HUDEP-2 (cell line): ENCODE results near the gene ASMT.
"Not testable (repeated sequence)": the region's sequence is repeated elsewhere in the genome, so short reads cannot be mapped to it uniquely, and the experiment has no call there.

Source experiments
- DNase-seq, 76 experiments: peaks; one replicate each; lab custom pipeline; 2025; ENCODE audit not compliant: unreplicated experiment in 76 of 76; lab: John Stamatoyannopoulos, UW

The ASMT gene, protein sequence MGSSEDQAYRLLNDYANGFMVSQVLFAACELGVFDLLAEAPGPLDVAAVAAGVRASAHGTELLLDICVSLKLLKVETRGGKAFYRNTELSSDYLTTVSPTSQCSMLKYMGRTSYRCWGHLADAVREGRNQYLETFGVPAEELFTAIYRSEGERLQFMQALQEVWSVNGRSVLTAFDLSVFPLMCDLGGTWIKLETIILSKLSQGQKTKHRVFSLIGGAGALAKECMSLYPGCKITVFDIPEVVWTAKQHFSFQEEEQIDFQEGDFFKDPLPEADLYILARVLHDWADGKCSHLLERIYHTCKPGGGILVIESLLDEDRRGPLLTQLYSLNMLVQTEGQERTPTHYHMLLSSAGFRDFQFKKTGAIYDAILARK

GRCh38 chrX:1614927-1615326 is at the start of gene ASMT:
TSS of gene ASMT (plus strand) at chrX:1615059. CDS start at chrX:1615200, 141 bp downstream.
- DNase-seq = no peak

GRCh38 chrX:1574181-1574580 is 40.7 kb upstream of the ASMT start:
- DNase-seq = not testable (repeated sequence)

- no peak for DNase-seq
These were observed 38.5 kb upstream of the ASMT start for GRCh38 chrX:1576201-1576992.

DNA sequence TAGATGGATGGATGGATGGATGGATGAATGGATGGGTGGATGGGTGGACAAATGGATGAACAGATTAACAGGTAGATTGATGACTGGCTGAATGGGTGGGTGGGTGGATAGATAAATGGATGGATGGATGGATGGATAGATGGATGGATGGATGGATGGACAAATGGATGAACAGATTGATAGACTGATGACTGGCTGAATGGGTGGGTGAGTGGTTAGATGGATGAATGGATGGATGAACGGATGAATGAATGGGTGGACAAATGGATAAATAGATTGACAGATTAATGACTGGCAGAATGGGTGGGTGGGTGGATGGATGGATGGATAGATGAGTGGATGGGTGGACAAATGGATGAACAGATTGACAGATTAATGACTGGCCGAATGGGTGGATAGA is 37.0 kb upstream of the ASMT start:
- DNase-seq = no peak

- DNase-seq = no peak
These were observed 36.2 kb upstream of the ASMT start for GRCh38 chrX:1578511-1579173.

DNA sequence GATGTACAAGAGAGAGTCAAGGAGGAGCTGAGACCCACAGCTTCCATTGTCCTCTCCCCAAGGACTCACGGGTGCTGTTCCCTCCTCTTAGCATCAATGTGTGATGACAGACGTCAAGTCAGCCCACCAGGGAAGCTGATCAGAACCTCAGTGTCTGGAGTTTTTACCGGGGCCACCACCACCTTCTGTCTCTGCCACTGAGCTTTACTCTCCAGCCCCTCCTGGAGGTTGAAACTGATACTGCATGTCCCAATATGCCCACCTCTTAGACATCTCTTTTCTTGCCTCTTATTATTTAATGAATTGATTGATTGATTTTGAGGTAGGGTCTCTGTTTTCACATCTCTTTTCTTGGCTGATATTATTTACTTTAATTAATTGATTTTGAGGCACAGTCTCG is 33.7 kb upstream of the ASMT start:
- peak in 70 of 76 experiments; percentile 2 to 87 (median 52) for DNase-seq

GRCh38 chrX:1582686-1583437 is 32.0 kb upstream of the ASMT start:
- DNase-seq = no peak

DNA sequence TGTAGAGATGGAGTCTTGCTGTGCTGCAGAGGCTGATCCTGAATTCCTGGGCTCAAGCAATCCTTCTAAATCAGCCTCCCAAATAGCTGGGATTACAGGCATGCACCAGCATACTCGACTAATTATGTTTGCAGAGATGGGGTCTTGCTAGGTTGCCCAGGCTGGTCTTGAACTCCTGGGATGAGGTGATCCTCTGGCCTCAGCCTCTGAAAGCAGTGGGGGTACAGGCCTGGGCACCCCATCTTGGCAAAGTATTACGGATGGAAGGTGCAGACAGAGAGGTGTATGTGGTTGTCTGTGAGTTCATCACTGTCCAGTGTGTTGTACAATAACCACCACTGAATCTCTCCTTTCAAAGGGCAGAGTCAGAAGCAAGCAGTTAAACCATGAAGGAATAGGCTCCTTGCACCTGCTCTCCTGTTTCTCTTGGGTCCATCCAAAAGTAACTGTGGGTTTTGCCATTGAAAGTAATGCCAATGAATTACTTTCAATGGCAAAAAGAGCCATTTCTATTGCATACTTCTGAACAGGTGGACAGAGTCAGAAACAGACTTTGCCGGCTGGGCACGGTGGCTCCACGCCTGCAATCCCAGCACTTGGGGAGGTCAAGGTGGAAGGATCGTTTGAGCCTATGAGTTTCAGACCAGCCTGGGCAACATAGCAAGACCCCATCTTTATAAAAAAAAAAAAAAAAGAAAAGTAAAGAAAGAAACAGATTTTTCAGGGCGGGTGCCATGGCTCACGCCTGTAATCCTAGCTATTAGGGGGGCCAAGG is 30.4 kb upstream of the ASMT start:
- no peak for DNase-seq

- no peak for DNase-seq
These were observed 27.7 kb upstream of the ASMT start for GRCh38 chrX:1587161-1587560.

DNA sequence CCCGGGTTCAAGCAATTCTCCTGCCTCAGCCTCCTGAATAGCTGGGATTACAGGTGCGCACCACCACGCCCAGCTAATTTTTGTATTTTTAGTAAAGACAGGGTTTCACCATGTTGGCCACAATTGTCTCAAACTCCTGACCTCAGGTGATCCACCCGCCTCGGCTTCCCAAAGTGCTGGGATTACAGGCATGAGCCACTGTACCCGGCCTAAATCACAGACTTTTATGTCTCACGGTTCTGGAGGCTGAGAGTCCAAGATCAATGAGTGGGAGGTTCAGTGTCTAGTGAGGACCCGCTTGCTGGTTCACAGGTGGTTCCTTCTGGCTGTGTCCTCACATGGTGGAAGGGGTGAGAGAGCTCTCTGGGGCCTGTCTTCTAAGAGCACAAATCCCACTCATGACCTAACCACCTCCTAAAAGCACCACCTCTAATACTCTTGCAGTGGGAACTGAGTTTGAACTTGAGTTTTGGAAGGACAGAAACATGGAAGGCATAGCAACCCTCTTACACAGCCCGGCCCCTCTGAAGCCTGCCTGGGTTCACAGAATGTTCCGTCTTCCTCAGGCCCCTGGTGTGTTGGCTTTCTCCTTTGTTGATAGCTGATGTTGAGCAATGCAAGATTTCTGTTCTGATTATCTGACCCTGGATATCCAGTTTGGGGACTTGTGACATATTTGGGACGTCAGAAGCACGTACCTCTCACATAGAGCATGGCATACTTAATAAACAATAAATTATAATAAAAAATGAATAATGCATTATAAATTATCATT is 25.3 kb upstream of the ASMT start:
- peak in 1 of 76 experiments; percentile 15 for DNase-seq

DNA sequence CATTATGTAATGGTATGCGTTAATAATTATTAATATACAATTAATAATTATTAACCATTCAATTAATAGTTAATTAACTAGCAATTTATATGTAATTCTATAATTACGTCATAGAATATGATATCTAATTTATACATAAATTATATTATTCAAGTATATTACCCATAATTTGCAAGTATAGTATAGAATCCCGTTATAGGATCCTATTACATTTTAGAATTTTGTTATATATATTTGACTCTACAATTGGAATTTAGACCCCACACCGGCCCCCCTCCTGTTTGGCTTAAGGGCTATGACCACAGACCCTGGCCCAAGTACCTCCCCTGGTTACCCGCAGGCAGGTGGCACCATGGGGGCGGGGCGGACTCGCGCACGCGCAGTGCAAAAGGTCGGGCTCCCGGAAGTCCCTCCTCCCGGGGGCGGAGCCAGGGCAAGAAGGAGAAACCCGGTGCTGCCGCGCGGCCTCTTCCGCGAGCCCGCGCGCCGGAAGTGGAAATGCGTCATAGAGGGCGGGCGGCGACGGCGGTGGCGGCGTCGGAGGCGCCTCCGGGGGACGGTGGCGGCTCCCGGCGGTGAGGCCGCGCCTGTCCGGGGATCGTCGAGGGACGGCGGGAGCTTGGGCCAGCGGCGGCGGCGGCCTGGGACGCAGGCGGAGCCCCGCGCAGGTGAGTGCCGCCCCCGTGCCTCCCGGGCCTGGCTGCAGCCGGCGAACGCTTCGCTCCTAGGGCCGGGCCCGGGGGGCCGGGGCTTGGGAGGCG is 23.6 kb upstream of the ASMT start, which contains the start of gene AKAP17A:
Gene AKAP17A, plus strand, starts transcription at position 503 of the 761 bp plus-strand sequence. CDS start 1,859 bp downstream, outside the sequence.
- DNase-seq = peak; percentile 17 to 99 (median 95)

DNA sequence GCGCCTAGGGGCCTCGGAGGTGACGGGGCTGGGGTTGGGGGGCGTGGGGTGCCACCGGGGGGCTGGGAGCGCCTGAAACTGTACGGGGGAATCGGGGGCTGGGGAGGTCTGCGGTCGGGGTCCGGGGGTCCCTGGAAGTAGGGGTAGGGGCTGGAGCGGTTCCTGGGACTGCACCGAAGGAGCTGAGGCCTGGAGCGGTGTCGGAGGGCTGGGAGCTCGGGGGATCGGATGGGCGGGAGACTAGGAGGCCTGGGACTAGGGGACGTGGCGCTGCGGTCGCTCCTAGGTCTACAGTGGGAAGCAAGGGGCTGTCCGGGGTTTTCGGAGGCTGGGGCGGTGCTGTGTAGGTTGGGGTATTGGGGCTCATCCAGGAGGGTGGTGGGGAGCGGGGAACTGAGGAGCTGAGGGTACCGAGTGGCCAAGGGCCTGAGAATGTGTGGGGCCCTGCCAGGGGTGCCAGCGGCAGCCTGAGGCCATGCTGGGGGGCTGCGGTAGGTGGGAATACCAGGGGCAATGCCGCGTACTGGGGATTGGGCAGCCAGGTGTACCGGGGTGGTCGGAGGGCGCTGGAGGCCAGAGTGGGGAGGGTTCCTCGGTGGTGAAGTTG is 22.9 kb upstream of the ASMT start:
- DNase-seq = peak in 1 of 76 experiments; percentile 2

- peak in 20 of 76 experiments; percentile 1 to 26 (median 5) for DNase-seq
These were observed 22.3 kb upstream of the ASMT start for GRCh38 chrX:1592470-1593142.

- DNase-seq = no peak
These were observed 21.3 kb upstream of the ASMT start for GRCh38 chrX:1593286-1594271.

DNA sequence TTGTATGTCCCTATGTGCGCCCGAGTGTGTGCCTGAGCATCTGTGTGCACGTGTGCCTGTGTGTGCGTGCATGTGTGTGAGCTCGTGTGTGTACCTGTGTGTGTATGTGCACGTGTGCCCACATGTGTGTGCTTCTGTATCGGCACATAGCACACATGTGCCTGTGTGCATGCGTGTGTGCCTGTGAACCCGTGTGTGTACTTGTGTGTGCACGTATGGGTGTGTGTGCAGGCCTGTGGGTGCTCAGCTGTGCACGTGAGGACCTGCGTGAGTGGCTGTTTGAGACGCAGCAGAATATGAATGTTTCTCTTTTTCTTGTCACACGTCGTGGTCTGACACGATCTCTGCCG is 19.2 kb upstream of the ASMT start:
- DNase-seq = no peak

GRCh38 chrX:1596676-1597344 is 18.0 kb upstream of the ASMT start:
- DNase-seq = no peak
